ENCODE measurements around the gene ELSPBP1.
"Not testable (repeated sequence)": the region's sequence is repeated elsewhere in the genome, so short reads cannot be mapped to it uniquely, and the experiment has no call there.

Gene ELSPBP1

DNA sequence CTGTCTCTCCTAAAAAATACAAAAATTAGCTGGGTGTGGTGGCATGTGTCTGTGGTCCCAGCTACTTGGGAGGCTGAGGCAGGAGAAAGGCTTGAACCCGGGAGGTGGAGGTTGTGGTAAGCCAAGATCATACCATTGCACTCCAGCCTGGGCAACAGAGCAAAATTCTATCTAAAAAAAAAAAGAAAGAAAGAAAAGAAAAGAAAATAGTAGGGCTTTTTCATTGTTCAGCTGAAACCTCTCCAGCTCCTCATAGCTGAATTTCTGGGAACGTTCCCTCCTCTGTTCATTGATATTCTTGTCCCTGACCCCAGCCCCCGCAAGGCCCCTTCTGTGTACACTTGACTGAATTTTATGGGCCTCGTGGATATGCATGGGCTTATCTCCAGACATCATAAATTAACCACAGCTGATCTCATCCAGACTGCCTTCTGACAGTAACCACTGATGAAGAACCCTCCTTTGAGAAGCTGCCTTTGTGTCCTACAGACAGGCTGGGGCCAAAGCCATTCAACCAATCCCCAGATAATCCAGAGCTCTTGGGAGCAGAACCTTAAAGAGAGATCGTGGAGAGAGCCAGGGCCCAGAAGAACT is at the start of gene ELSPBP1:
TSS of gene ELSPBP1 (plus strand) at position 424 of the 594 bp plus-strand sequence. CDS start 14,036 bp downstream, outside the sequence.
- DNase-seq (ENCODE audit: low read depth in 3 of 3, low spot score in 1 of 3): no peak

DNA sequence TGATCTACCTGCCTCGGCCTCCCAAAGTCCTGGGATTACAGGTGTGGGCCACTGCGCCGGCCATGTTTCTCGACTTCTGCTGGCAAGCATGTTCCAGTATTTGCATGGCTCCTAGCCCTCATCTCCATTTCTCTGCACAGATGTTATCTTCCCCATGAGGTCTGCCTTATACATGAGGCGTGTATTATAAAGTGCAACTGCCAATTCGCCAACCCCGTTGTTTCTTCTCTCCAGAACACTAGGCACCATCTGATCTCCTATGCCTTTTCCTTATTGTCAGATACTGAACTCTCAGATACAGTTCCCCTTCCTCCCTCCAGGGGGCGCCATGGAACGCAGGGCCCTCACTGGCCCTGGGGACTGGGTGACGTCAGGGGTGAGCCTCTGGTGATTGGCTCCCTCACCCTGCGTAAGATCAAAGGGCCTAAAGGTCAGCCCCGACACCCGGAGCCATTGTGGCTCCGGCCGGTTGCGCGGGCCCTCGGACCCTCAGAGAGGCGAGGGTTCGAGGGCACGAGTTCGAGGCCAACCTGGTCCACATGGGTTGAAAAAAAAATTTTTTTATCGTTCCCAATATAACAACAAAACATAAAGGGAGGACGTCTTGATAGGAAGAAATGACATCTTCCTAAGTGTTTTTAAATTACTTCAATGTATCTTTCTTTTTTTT is 44.4 kb upstream of the ELSPBP1 start:
- DNase-seq (ENCODE audit: low read depth in 3 of 3, low spot score in 1 of 3): peak in 1 of 3 donors; percentile 5

DNA sequence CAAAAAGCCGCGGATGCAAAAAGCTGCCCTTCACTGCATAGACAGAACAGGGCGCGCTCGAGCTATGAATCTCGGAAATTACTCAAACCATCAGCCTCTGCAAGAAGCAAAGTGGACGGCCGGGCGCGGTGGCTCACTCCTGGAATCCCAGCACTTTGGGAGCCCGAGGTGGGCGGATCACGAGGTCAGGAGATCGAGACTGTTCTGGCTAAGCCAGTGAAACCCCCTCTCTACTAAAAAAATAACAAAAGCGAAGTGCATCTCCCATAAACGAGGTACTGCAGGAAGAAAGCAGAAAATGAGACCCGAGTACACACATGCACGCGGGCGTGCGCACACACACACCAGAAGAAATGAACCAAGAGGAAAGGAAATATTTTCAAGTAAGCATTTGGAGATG is 42.3 kb upstream of the ELSPBP1 start:
- not testable (repeated sequence) for DNase-seq (ENCODE audit: low read depth in 3 of 3, low spot score in 1 of 3)

DNA sequence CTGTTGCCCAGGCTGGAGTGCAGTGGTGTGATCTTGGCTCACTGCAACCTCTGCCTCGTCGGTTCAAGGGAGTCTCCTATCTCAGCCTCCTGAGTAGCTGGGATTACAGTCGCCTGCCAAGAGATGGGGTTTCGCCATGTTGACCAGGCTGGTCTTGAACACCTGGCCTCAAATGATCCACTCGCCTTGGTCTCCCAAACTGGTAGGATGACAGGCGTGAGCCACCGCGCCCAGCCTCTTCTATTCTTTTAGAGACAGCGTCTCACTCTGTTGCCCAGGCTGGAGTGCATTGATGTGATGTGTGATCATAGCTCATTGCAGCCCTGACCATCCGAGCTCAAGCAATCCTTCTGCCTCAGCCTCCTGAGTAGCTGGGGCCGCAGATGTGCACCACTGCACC is 38.5 kb upstream of the ELSPBP1 start:
- not testable (repeated sequence) for DNase-seq (ENCODE audit: low read depth in 3 of 3, low spot score in 1 of 3)

DNA sequence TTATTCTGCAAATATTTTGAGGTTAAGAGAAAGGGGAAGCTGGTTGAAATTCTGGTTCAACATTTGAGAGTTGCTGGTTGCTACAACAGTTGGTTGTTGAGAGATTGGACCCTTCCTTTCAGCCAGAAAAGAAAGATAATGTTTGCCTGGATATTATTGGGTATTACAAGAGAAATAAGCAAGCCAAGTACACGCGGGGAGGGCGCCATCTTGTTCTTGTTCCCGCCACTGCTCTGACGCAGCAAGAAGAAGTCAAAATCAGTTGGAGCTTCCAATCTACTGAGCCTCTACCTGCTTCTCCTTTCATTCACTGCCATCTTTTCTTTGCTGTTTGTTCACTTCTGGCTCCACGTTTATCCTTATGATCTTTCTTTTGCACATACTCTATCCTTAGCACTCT is 20.9 kb upstream of the ELSPBP1 start:
- DNase-seq (ENCODE audit: low read depth in 3 of 3, low spot score in 1 of 3): no peak

DNA sequence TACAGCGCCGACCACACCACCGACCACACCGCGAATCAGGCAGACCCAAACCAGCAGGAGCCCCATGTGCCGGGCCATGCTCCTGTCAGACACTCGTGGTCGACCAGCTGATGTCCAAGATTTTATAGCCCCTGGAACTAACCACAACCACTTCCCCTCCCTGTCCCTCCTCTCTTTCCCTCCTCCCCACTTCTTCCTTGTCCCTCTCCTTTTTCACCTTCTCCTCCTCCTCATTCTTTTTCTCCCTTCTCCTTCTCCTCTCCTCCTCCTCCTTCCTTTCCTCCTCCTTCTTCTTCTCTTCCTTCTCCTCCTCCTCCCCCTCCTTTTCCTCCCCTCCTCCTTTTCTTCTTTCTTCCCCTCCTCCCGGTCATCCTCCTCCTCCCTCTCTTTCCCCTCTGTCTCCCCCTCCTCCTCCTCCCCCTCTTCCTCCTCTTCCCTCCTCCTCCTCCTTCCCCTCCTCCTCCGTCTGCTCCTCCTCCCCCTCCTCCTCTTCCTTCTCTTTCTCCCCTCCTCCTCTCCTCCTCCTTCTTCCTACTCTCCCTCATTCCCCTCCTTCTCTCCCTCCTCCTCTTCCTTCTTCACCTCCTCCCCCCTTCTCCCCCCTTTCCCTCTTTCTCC is 3.1 kb upstream of the ELSPBP1 start:
- DNase-seq (ENCODE audit: low read depth in 3 of 3, low spot score in 1 of 3): no peak

DNA sequence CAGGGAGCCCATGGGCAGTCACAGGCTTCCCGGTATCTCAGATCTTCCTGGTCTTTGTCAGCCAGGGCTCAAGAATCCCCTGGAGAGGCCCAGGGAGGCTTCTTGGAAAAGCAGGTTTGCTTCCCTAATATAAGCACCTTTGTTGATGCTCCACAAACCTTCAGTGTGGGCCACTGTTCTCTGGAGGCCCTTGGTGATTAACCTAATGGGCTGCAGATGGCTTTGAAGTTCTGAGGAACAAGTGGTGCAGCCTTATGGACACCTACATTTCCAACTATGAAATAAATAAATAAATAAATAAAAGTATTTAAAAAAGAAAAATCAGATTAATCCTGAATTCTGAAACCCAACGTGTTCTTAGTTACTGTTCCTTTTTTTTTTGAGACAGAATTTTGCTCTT is 2.4 kb upstream of the ELSPBP1 start, which contains the start of gene BSPH1:
TSS of gene BSPH1 (minus strand) at position 101 of the 400 bp plus-strand sequence. CDS start at position 12, 89 bp downstream.
- no peak for DNase-seq (ENCODE audit: low read depth in 3 of 3, low spot score in 1 of 3)

DNA sequence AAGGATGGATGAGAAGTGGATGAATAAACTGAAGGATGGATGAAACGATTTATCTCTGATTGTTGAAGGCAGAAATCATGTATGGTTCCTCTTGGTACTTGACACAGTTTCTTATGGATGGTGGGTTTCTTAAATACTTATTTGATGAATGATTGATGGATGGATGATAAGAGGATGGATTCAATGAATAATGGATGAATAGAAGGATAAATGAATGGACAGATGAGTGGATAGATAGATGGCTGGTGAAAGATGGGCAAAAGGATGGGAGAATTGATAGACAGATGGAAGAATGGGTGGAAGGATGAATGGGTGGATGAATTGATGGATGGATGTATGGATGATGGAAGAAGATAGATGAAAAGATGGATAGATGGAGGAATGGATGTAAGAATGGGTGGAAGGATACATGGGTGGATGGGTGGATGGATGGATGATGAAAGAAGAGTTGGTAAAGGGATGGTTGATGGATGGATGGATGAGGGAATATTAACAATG is 1.8 kb downstream of the ELSPBP1 start:
- DNase-seq (ENCODE audit: low read depth in 3 of 3, low spot score in 1 of 3): no peak

DNA sequence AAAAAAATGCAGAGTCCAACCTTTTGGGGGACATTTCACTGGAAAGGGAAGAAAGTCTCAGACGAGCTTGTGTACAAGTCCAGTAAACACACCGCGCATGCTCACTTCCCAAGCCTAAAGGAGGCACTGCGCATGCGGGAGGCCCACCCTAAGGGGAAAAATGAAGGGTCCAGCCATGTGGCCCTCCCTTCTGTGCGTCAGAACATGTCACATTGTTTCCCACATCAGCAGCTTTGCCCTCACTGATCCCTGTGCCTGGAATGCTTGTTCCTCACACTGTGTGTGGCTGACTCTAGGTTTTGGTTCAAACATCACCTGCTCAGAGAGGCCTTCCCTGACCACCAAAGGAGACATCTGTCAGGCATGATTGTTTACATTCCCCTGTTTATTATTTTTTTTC is 4.4 kb downstream of the ELSPBP1 start:
- no peak for DNase-seq (ENCODE audit: low read depth in 3 of 3, low spot score in 1 of 3)

DNA sequence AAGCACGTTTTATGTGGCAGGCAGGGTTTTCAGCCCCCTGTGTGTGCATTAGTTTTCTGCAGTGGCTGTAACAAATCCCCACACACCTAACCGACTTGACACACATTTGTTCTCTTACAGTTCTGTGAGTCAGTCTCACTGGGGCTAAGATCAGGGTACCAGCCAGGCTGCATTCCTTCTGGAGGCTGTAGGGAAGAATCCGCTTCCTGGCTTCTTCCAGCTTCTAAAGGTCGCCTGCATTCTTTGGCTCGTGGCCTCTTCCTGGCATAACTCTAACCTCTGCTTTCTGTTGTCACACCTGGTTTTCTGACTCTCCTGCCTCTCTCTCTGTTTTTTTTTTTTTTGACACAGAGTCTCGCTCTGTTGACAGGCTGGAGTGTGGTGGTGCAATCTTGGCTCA is 6.4 kb downstream of the ELSPBP1 start:
- no peak for DNase-seq (ENCODE audit: low read depth in 3 of 3, low spot score in 1 of 3)

DNA sequence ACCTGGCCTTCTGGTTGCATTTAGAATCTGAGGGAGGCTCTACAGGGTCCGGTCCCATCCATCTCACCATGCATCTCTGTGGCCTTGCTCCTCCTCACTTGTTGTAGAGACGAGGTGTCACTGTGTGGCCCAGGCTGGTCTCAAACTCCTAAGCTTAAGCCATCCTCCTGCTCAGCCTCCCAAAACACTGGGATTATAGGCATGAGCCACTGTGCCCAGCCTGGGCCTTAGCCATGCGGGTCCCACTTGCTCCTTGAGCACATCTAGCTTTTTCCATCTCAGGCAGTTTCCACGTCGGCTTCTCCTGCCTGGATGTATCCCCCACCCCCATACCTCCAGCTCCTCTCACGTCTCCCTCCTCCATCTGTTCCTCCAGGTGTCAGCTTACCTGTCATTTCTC is 9.8 kb downstream of the ELSPBP1 start:
- no peak for DNase-seq (ENCODE audit: low read depth in 3 of 3, low spot score in 1 of 3)

DNA sequence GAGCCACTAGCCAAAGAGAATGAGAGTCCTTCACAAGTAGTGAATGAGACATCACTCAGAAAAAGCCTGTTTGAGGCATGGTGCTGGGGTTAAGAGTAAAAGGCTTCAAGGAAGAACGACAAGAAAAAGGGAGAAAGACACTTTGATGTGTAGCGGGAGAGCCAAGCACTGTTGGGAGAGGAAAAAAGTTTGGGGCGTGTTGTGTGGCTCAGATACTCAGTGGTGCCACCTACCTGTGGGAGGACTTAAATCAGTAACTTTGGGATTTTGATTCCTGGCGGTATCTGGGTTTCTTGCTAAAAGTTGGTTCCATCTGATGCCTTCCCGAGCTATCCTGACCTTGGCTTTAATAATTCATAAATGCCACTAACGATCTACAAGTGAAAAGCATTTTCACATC is 12.3 kb downstream of the ELSPBP1 start:
- no peak for DNase-seq (ENCODE audit: low read depth in 3 of 3, low spot score in 1 of 3)

DNA sequence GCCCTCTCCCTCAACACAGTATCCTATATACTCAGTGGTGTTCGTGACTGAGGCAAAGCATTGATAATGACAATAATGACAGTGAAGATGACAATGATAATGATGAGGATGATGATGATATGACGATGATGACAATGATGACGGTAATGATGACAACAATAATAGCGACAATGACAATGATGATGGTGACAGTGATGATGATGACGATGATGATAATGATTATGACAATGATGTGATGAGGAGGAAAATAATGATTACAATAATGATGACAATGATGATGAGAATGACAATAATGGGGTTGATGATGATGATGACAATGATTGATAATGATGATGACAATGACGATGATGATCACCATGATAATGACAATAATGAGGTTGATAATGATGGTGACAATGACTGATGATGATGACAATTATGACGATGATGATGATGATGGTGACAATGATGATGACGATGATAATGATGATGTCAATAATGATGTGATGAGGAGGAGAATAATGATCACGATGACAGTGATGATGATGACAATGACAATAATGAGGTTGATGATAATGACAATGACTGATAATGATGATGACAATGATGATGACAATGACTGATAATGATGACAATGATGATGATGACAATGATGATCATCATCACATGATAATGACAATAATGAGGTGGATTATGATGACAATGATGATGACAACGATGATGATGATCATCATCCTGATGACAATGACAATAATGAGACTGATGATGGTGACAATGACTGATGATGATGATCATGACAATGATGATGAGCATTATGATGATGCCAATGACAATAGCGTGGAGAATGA is 16.7 kb downstream of the ELSPBP1 start:
- no peak for DNase-seq (ENCODE audit: low read depth in 3 of 3, low spot score in 1 of 3)

DNA sequence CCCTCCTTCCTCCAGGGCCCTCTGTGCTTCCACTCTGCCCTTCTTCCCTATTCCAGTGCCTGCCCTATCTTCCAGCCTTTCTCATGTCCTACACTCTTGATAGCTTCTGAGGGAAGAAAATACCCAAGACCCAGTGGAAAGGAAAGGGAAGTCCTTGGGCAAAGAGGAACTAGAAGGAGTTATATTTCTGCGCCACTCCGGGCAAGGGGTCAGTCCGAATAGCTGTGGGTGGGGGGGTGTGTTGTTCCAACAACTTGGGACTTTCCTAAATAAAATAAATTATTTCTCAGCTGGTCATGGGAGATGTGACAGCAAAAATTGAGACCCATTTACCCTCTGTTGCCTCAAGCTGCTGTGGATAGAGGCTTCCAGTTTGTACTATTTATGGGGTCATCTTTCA is 26.3 kb downstream of the ELSPBP1 start:
- DNase-seq (ENCODE audit: low read depth in 3 of 3, low spot score in 1 of 3): no peak

DNA sequence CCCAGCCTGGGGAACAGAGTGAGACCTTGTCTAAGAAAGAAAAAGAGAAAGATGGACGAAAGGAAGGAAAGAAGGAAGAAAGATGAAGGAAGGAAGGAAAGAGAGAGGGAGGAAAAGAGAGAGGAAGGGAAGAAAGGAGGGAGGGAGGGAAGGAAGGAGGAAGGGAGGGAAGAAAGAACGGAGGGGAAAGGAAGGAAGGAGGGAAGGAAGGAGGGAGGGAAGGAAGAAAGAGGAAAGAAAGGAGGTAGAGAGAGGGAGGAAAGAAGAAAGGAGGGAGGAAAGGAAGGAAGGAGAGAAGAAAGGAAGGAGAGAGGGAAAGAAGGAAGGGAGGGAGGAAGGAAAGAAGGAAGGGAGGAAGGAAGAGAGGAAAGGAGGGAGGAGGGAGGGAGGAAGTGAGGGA is 28.6 kb downstream of the ELSPBP1 start:
- no peak for DNase-seq (ENCODE audit: low read depth in 3 of 3, low spot score in 1 of 3)

DNA sequence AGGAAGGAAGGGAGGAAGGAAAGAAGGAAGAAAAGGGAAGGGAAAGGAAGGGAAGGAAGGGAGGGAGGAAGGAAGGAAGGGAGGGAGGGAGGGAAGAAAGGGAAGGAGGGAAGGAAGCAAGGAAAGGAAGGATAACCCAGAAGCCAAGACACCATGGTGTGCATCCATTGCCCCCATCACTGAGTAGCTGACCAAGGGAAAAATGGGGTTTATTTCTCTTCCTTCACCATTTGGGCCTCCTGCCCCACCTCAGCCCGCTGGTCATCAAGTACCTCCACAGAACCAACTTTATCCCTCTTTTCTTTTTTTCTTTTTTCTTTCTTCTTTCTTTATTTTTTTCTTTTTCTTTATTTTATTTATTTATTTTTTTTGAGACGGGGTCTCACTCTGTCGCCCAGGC is 29.1 kb downstream of the ELSPBP1 start:
- no peak for DNase-seq (ENCODE audit: low read depth in 3 of 3, low spot score in 1 of 3)

DNA sequence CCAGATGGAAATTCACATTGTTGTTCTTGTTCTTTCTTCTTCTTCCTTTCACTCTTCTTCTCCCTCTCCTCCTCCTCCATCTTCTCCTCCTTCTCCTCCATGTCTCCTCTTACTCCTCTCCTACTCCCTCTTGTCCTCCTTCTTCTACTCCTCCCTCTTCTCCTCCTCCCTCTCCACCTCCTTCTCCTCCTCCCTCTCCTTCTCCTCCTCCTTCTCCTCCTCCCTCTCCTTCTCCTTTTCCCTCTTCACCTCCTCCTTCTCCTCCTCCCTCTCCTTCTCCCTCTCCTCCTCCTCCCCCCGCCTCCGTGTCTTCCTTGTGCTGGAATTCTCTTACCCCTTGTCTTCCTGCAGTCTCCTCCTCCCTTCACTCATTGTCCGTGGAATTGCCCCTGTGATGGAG is 31.0 kb downstream of the ELSPBP1 start:
- no peak for DNase-seq (ENCODE audit: low read depth in 3 of 3, low spot score in 1 of 3)

DNA sequence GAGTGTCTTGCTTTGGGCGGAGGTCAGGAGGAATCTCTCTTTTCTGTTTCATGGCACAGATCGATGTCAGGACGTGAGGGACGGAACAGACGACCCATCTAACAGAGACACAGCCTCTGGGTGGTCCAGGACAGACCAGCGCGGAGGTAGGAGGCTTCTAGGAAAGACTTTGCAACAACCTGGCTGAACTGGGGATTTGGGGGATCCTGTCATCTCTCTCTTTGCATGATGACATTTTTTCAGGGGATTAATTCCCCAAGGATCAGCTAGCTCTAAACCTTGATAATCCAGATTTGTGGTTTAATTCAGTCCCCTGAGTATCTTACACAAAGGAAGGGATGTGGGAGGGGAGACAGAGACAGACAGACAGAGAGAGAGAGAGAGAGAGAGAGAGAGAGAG is 35.0 kb downstream of the ELSPBP1 start:
- no peak for DNase-seq (ENCODE audit: low read depth in 3 of 3, low spot score in 1 of 3)

DNA sequence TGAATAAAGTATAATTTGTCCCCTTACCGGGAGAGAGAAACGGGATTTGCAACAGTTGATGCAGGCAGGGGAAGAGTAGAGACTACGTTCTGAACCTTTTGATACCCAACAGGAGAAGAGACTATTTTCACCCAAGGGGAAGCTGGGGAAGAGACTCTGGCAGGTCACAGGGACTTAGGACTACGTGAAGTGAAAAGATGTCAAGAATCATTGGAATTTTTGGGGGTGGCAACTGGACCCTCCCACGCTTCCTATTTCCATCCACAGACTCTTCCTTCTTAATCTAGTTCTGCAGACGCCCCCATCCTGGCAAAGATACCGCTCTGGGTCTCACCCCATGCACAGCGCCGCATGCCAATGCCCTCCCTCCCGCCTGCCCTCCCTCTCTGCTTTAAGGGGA is 35.6 kb downstream of the ELSPBP1 start:
- no peak for DNase-seq (ENCODE audit: low read depth in 3 of 3, low spot score in 1 of 3)

DNA sequence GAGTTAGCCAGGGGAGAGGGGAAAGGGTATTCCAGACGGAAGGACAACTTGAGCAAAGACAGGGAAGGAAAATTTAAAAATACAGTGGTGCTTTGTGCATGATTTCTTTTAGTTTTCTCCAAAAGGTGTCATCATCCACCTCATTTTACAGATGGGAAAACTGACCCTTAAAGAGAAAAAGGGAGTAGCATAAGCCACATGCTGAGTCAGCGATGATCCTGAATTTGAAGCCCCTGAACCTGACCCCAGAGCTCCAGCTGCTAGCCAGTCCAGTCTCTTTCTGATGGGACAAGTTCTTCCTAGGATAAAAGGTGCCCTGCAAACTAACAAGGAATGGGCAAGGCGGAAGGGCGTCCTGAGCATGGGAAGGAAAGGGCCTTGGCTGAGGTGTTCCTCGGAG is 39.2 kb downstream of the ELSPBP1 start:
- no peak for DNase-seq (ENCODE audit: low read depth in 3 of 3, low spot score in 1 of 3)

DNA sequence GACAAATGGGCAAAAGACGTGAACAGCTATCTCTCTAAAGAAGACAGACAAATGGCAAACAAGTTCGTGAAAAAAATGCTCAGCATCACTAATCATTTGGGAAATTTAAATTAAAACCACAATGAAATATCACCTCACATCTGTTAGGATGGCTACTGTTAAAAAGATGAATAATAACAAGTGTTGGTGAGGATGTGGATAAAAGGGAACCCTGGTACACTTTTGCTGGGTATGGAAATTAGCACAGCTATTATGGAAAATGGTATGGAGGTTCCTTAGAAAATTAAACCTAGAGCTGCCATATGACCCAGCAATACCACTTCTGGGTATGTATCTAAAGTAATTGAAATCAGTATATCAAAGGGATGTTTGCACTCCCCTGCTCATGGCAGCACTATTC is 42.3 kb downstream of the ELSPBP1 start:
- DNase-seq (ENCODE audit: low read depth in 3 of 3, low spot score in 1 of 3): no peak

Data from stimulated activated CD4-positive, alpha-beta T cell treated with anti-CD3 and anti-CD28 coated beads, TNF-alpha, amount 100 ng/mL, for 1 hour (primary cell).